ENCODE measurements around the gene CENPL. TPM values are rescaled to one million over a fixed set of nuclear protein-coding genes. Genes with fewer than 3 reads are reported as not detected.

Gene CENPL
- total and polyA plus RNA-seq, 10 of the 15 experiments (the other 5 are each of a cell fraction or from before 2014, with no cell fraction given) = 14.9 to 32.1 (median 24.5) TPM

- intact Hi-C loops (cut with micrococcal nuclease; ENCODE audit: unreplicated experiment) (no loop called here), in situ Hi-C loops (cut with MboI) (no loop called here)
- DNase-seq (ENCODE audit: low read depth, low spot score) (no peak), ATAC-seq (no peak), FAIRE-seq (no peak)
- ChIA-PET RAD21 (ENCODE audit: unreplicated experiment) (interaction anchor here (0.6 kb wide), 1 partner anchor 362 kb away, joined by 3 read pairs; no protein-coding TSS in a partner anchor), CTCF (interaction anchor here (1.3 kb wide), 1 partner anchor 23 kb away, joined by 3 read pairs; no protein-coding TSS in a partner anchor), SMC1A (ENCODE audit: uncharacterized antibody, unreplicated experiment) (interaction anchor here (1.2 kb wide), 1 partner anchor 10 kb away, joined by 4 read pairs; no protein-coding TSS in a partner anchor), POLR2A (interaction anchor here (0.5 to 0.6 kb wide), 2 partner anchors 26 to 48 kb away, joined by 3 to 6 read pairs; no protein-coding TSS in a partner anchor)
- H3K4me2 ChIP-seq (ENCODE audit: control insufficient read depth, insufficient read depth) = no peak overlapping the region
- H3K9ac ChIP-seq (ENCODE audit: control insufficient read depth, insufficient read depth, low read length) = no peak overlapping the region
- no peak overlapping the region for H2AFZ ChIP-seq (ENCODE audit: control insufficient read depth, low read depth, low read length)
- 99% methylated on average over 4 of the region's 4 CpGs for WGBS (ENCODE audit: insufficient coverage, insufficient replicate concordance, low lambda C conversion rate, missing lambda C conversion rate)
- no peaks in the 10 kb centered on the region for H3K79me2 ChIP-seq (ENCODE audit: control insufficient read depth, insufficient read depth, low read length)
- H4K20me1 ChIP-seq (ENCODE audit: control insufficient read depth, insufficient read depth) = no peaks in the 10 kb centered on the region
- no peak overlapping the region for H3K27ac ChIP-seq (ENCODE audit: control insufficient read depth, insufficient read depth)
- H3K4me3 ChIP-seq = no peak overlapping the region
- H3K27me3 ChIP-seq (replicated peaks in 1 of 2; ENCODE audit: control insufficient read depth in 2 of 2, insufficient read depth in 2 of 2, low read length in 1 of 2) = no peaks in the 10 kb centered on the region
- peaks cover 0 to 17% of the 10 kb centered on the region in 2 experiments; a peak in 2 of 4 replicates for H3K36me3 ChIP-seq (ENCODE audit: control insufficient read depth in 2 of 2, insufficient read depth in 2 of 2, low read length in 1 of 2)
- BruUV-seq (replicated peaks) = no TSS peak
- no peaks in the 10 kb centered on the region for H3K4me1 ChIP-seq (ENCODE audit: control insufficient read depth, insufficient read depth, low read length)
- H3K9me3 ChIP-seq (replicated peaks; ENCODE audit: control insufficient read depth, insufficient read depth, low read length) = no peaks in the 10 kb centered on the region
- TF ChIP-seq CHD4 (IDR thresholded peaks at IDR 0.05) (no peak), TCF12 (IDR thresholded peaks at IDR 0.05; ENCODE audit: low read depth, low read length) (no peak), CBX5 (IDR thresholded peaks at IDR 0.05; ENCODE audit: low read depth) (no peak), GATAD2B (conservative IDR thresholded peaks at IDR 0.05; ENCODE audit: low read depth) (no peak), SUZ12 (IDR thresholded peaks at IDR 0.05; ENCODE audit: unreplicated experiment) (no peak), SPI1 (IDR thresholded peaks at IDR 0.05; ENCODE audit: borderline replicate concordance, insufficient read depth, low read depth, low read length) (no peak), PAX5 (IDR thresholded peaks at IDR 0.05; ENCODE audit: borderline replicate concordance, low read depth, low read length) (no peak), CHD2 (IDR thresholded peaks at IDR 0.05; ENCODE audit: borderline replicate concordance, low read depth, low read length) (no peak), TAF1 (IDR thresholded peaks at IDR 0.05; ENCODE audit: borderline replicate concordance, low read depth, low read length) (no peak), E2F8 (IDR thresholded peaks at IDR 0.05; ENCODE audit: low read depth, partially characterized antibody) (no peak), SREBF1 (IDR thresholded peaks at IDR 0.05; ENCODE audit: low read length) (no peak), BCL11A (IDR thresholded peaks at IDR 0.05; ENCODE audit: low read depth, low read length) (no peak), IRF5 (IDR thresholded peaks at IDR 0.05; ENCODE audit: borderline replicate concordance) (no peak), SMAD5 (IDR thresholded peaks at IDR 0.05; ENCODE audit: low read depth) (no peak)
- TF ChIP-seq, protein P1, sequence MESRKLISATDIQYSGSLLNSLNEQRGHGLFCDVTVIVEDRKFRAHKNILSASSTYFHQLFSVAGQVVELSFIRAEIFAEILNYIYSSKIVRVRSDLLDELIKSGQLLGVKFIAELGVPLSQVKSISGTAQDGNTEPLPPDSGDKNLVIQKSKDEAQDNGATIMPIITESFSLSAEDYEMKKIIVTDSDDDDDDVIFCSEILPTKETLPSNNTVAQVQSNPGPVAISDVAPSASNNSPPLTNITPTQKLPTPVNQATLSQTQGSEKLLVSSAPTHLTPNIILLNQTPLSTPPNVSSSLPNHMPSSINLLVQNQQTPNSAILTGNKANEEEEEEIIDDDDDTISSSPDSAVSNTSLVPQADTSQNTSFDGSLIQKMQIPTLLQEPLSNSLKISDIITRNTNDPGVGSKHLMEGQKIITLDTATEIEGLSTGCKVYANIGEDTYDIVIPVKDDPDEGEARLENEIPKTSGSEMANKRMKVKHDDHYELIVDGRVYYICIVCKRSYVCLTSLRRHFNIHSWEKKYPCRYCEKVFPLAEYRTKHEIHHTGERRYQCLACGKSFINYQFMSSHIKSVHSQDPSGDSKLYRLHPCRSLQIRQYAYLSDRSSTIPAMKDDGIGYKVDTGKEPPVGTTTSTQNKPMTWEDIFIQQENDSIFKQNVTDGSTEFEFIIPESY (IDR thresholded peaks at IDR 0.05) = no peak
- TF ChIP-seq, protein P2, sequence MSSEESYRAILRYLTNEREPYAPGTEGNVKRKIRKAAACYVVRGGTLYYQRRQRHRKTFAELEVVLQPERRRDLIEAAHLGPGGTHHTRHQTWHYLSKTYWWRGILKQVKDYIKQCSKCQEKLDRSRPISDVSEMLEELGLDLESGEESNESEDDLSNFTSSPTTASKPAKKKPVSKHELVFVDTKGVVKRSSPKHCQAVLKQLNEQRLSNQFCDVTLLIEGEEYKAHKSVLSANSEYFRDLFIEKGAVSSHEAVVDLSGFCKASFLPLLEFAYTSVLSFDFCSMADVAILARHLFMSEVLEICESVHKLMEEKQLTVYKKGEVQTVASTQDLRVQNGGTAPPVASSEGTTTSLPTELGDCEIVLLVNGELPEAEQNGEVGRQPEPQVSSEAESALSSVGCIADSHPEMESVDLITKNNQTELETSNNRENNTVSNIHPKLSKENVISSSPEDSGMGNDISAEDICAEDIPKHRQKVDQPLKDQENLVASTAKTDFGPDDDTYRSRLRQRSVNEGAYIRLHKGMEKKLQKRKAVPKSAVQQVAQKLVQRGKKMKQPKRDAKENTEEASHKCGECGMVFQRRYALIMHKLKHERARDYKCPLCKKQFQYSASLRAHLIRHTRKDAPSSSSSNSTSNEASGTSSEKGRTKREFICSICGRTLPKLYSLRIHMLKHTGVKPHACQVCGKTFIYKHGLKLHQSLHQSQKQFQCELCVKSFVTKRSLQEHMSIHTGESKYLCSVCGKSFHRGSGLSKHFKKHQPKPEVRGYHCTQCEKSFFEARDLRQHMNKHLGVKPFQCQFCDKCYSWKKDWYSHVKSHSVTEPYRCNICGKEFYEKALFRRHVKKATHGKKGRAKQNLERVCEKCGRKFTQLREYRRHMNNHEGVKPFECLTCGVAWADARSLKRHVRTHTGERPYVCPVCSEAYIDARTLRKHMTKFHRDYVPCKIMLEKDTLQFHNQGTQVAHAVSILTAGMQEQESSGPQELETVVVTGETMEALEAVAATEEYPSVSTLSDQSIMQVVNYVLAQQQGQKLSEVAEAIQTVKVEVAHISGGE (CRISPR knock-in tag; IDR thresholded peaks at IDR 0.05) = no peak
Observed at GRCh38 chr1:173779936-173780335, 44.7 kb downstream of the CENPL start.

Measured in GM12878 (cell line).